Glutamatergic neuron (in vitro differentiated cells): Measurements from ENCODE around the gene PEX16. TPM values are rescaled to one million over a fixed set of nuclear protein-coding genes. Genes with fewer than 3 reads are reported as not detected.

Experiments used
- DNase-seq: peaks from one replicate; pipeline ENCODE4 v3.0.0; 2022
- H3K27ac Mint-ChIP-seq: one replicate; pipeline ENCODE4 v1.8.0; 2020; ENCODE audit warnings: mild to moderate bottlenecking, mixed read lengths, inconsistent platforms; ENCODE audit not compliant: unreplicated experiment
- H3K27me3 Mint-ChIP-seq: one replicate; pipeline ENCODE4 v1.8.0; 2020; ENCODE audit warnings: mild to moderate bottlenecking, moderate library complexity, mixed read lengths, inconsistent platforms; ENCODE audit not compliant: unreplicated experiment
- H3K36me3 Mint-ChIP-seq: one replicate; pipeline ENCODE4 v1.8.0; 2020; ENCODE audit warnings: mild to moderate bottlenecking, mixed read lengths, inconsistent platforms; ENCODE audit not compliant: unreplicated experiment
- H3K4me1 Mint-ChIP-seq: one replicate; pipeline ENCODE4 v1.8.0; 2020; ENCODE audit warnings: mild to moderate bottlenecking, low read depth, mixed read lengths, inconsistent platforms; ENCODE audit not compliant: unreplicated experiment
- H3K4me3 Mint-ChIP-seq: one replicate; pipeline ENCODE4 v1.8.0; 2020; ENCODE audit warnings: mild to moderate bottlenecking, mixed read lengths, inconsistent platforms; ENCODE audit not compliant: unreplicated experiment
- H3K9me3 Mint-ChIP-seq: one replicate; pipeline ENCODE4 v1.8.0; 2020; ENCODE audit warnings: mild to moderate bottlenecking, moderate library complexity, mixed read lengths, inconsistent platforms; ENCODE audit not compliant: unreplicated experiment
- total RNA-seq: library from RNA; stranded (reverse); fragmentation: NEBNext Ultra II Directional; extraction: Animal tissue kit (Norgen Biotek cat#: 25700); gene quantifications from one replicate; pipeline ENCODE4 v1.2.1, GENCODE V29; 2021; ENCODE audit not compliant: unreplicated experiment
- TF ChIP-seq, protein P1 (sequence below): fragments of 200-600 bp; sonication (generic); IDR thresholded peaks from one replicate; pipeline ENCODE4 v1.5.0; 2021; ENCODE audit not compliant: partially characterized antibody, unreplicated experiment

PEX16 gene
- total RNA-seq, 1 donor from 2014 or later, result 51.8 TPM

DNA sequence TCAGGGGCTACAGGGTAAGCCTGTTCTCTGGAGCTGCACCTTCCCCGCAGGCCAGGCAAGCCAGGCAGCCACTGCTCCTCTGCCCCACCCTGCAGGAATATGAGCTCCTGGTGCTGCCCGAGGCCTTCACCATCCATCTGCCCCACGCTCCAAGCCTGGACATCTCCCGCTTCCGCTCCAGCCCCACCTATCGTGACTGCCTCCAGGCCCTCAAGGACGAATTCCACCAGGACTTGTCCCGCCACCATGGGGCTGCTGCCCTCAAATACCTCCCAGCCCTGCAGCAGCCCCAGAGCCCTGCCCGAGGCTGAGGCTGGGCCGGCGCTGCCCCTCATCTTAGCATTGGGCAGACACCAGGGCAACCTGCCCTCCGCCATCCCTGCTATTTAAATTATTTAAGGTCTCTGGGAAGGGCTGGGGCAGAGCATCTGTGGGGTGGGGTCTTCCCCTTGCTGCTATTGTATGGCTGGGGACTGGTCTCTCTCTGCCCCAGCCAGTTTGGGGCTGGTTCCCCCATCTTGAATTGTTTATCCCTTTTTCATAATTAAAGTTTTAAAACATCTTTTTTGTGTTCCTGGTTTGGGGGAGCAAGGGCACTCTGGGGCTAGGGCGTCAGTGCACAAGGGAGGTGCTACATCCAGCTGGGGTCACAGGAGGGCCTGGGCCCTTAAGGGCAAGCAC is 11.0 kb upstream of the PEX16 start:
- peaks cover 9% of the 10 kb centered on the region for H3K9me3 Mint-ChIP-seq
- H3K36me3 Mint-ChIP-seq, result peaks cover 5% of the 10 kb centered on the region
- no peak overlapping the region for H3K4me3 Mint-ChIP-seq
- TF ChIP-seq, protein P1, sequence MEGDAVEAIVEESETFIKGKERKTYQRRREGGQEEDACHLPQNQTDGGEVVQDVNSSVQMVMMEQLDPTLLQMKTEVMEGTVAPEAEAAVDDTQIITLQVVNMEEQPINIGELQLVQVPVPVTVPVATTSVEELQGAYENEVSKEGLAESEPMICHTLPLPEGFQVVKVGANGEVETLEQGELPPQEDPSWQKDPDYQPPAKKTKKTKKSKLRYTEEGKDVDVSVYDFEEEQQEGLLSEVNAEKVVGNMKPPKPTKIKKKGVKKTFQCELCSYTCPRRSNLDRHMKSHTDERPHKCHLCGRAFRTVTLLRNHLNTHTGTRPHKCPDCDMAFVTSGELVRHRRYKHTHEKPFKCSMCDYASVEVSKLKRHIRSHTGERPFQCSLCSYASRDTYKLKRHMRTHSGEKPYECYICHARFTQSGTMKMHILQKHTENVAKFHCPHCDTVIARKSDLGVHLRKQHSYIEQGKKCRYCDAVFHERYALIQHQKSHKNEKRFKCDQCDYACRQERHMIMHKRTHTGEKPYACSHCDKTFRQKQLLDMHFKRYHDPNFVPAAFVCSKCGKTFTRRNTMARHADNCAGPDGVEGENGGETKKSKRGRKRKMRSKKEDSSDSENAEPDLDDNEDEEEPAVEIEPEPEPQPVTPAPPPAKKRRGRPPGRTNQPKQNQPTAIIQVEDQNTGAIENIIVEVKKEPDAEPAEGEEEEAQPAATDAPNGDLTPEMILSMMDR, result no peak
- H3K27ac Mint-ChIP-seq, result no peak overlapping the region
- H3K4me1 Mint-ChIP-seq, result peaks cover 14% of the 10 kb centered on the region
- no peak for DNase-seq
- peaks cover 19% of the 10 kb centered on the region for H3K27me3 Mint-ChIP-seq

DNA sequence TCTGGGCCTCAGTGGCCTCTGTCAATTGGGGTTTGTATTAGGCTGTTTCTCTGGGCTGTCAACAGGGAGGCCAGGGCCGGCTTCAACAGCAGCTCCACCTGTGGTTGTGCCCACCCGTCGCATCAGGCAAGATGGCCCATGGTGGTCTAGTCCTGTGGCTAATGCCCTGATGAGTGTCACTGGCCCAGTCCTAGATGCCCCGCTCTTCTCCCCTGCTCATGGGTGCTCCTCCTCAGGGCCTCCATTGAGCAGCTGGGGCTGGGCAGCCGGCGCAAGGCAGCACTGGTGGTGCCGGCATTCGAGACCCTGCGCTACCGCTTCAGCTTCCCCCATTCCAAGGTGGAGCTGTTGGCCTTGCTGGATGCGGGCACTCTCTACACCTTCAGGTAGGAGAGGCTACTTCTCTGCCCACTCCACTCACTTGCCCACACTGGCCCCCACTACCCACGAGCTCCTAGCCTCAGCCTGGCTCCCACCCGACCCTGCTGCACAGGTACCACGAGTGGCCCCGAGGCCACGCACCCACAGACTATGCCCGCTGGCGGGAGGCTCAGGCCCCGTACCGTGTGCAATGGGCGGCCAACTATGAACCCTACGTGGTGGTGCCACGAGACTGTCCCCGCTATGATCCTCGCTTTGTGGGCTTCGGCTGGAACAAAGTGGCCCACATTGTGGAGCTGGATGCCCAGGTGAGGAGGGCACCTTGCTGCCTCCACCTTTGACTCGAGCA is 10.2 kb upstream of the PEX16 start:
- Mint-ChIP-seq H3K27me3 (peaks cover 20% of the 10 kb centered on the region), H3K36me3 (peaks cover 5% of the 10 kb centered on the region), H3K27ac (no peak overlapping the region), H3K4me3 (no peak overlapping the region), H3K4me1 (peaks cover 14% of the 10 kb centered on the region), H3K9me3 (peaks cover 10% of the 10 kb centered on the region)
- no peak for DNase-seq
- TF ChIP-seq, protein P1, result no peak

DNA sequence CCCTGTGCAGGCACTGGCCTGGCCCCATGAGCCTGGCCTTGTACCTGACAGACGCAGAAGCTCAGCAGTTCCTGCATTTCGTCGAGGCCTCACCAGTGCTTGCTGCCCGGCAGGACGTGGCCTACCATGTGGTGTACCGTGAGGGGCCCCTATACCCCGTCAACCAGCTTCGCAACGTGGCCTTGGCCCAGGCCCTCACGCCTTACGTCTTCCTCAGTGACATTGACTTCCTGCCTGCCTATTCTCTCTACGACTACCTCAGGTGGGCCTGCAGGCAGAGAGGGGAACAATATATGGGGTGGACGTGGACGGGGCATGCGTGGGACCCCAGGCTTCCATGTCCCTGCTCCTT is 9.6 kb upstream of the PEX16 start:
- TF ChIP-seq, protein P1, result no peak
- H3K4me3 Mint-ChIP-seq, result no peak overlapping the region
- peaks cover 10% of the 10 kb centered on the region for H3K9me3 Mint-ChIP-seq
- H3K4me1 Mint-ChIP-seq, result peaks cover 14% of the 10 kb centered on the region
- no peak overlapping the region for H3K27ac Mint-ChIP-seq
- peaks cover 20% of the 10 kb centered on the region for H3K27me3 Mint-ChIP-seq
- no peak for DNase-seq
- peaks cover 1% of the 10 kb centered on the region for H3K36me3 Mint-ChIP-seq

DNA sequence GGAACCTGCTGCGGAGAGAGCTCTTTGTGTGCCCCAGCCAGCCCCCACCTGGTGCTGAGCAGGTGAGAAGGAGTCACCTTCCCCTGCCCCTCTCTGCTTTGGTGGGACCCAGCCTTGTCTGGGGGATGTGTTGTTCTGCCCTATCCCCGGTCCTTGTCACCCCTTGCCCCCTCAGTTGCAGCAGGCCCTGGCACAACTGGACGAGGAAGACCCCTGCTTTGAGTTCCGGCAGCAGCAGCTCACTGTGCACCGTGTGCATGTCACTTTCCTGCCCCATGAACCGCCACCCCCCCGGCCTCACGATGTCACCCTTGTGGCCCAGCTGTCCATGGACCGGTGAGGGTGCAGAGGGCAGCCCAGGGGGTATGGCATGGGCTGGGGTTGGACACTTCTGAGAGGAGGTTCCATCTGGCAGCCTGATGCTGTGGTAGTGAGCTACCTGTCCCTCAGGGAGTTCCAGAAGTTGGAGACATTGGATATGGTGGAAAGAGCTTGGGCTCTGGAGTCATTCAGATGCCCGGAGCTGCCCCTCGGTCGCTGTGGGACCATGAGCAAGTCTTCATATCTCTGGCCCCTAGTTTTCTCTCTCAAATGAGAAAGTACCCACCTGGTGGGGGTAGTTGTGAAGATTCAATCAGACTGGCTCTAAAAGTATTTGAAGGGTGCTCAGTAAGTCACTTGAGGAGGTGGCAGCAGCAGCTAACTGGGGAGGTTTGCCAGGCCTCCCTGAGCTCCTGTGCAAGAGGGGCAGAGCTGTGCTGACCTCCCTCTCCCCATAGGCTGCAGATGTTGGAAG is 9.1 kb upstream of the PEX16 start:
- peak overlapping the region; percentile 15 for H3K4me3 Mint-ChIP-seq
- H3K36me3 Mint-ChIP-seq, result no peaks in the 10 kb centered on the region
- H3K27ac Mint-ChIP-seq, result no peak overlapping the region
- H3K4me1 Mint-ChIP-seq, result peaks cover 14% of the 10 kb centered on the region
- no peak for DNase-seq
- peaks cover 20% of the 10 kb centered on the region for H3K27me3 Mint-ChIP-seq
- H3K9me3 Mint-ChIP-seq, result peaks cover 10% of the 10 kb centered on the region
- TF ChIP-seq, protein P1, result no peak
